Stimulated activated CD8-positive, alpha-beta memory T cell treated with anti-CD3 and anti-CD28 coated beads, Interleukin-4, amount 100 ng/mL, for 4 hours (primary cell): ENCODE data around the gene NCKAP5L.

Experiments
- DNase-seq, 2 donors: peaks; one replicate each; pipeline ENCODE4 v3.0.0-alpha.2; 2020; ENCODE audit warnings: low read depth in 2 of 2, low spot score in 1 of 2

The NCKAP5L gene

GRCh38 chr12:49824416-49824815 is 3.8 kb downstream of the NCKAP5L start:
- DNase-seq: no peak

- DNase-seq: no peak
Measured at GRCh38 chr12:49823951-49824350, 4.3 kb downstream of the NCKAP5L start.

- DNase-seq: no peak
Measured at GRCh38 chr12:49823350-49823749, 4.9 kb downstream of the NCKAP5L start.

GRCh38 chr12:49821373-49822287 is 6.6 kb downstream of the NCKAP5L start:
- DNase-seq: no peak

GRCh38 chr12:49819786-49820185 is 8.4 kb downstream of the NCKAP5L start:
- DNase-seq: no peak

- no peak for DNase-seq
Measured at GRCh38 chr12:49818241-49818895, 9.8 kb downstream of the NCKAP5L start.

- DNase-seq: no peak
Measured at GRCh38 chr12:49813131-49813530, 15.1 kb downstream of the NCKAP5L start.

GRCh38 chr12:49811961-49812401 is 16.2 kb downstream of the NCKAP5L start:
- DNase-seq: no peak

- DNase-seq: no peak
Measured at GRCh38 chr12:49811136-49811535, 17.1 kb downstream of the NCKAP5L start.

GRCh38 chr12:49809906-49810389 is 18.3 kb downstream of the NCKAP5L start:
- no peak for DNase-seq

- DNase-seq: no peak
Measured at GRCh38 chr12:49809381-49809905, 18.8 kb downstream of the NCKAP5L start.

GRCh38 chr12:49808686-49809380 is 19.4 kb downstream of the NCKAP5L start:
- DNase-seq: no peak

- DNase-seq: no peak
Measured at GRCh38 chr12:49807991-49808580, 20.1 kb downstream of the NCKAP5L start.

- DNase-seq: no peak
Measured at GRCh38 chr12:49806877-49807276, 21.3 kb downstream of the NCKAP5L start.

- DNase-seq: no peak
Measured at GRCh38 chr12:49806321-49806813, 21.8 kb downstream of the NCKAP5L start.

GRCh38 chr12:49805409-49805808 is 22.8 kb downstream of the NCKAP5L start:
- DNase-seq: no peak

- no peak for DNase-seq
Measured at GRCh38 chr12:49804821-49805220, 23.4 kb downstream of the NCKAP5L start.

- DNase-seq: no peak
Measured at GRCh38 chr12:49803693-49804450, 24.3 kb downstream of the NCKAP5L start.

GRCh38 chr12:49801141-49802063 is 26.8 kb downstream of the NCKAP5L start:
- no peak for DNase-seq
